ENCODE data around the gene TMEM63B. TPM values are rescaled to one million over a fixed set of nuclear protein-coding genes. Genes with fewer than 3 reads are reported as not detected.
"Not testable (repeated sequence)": the region's sequence is repeated elsewhere in the genome, so short reads cannot be mapped to it uniquely, and the experiment has no call there.

TMEM63B gene
- total RNA-seq, 1 donor from 2014 or later = 42.4 TPM

DNA sequence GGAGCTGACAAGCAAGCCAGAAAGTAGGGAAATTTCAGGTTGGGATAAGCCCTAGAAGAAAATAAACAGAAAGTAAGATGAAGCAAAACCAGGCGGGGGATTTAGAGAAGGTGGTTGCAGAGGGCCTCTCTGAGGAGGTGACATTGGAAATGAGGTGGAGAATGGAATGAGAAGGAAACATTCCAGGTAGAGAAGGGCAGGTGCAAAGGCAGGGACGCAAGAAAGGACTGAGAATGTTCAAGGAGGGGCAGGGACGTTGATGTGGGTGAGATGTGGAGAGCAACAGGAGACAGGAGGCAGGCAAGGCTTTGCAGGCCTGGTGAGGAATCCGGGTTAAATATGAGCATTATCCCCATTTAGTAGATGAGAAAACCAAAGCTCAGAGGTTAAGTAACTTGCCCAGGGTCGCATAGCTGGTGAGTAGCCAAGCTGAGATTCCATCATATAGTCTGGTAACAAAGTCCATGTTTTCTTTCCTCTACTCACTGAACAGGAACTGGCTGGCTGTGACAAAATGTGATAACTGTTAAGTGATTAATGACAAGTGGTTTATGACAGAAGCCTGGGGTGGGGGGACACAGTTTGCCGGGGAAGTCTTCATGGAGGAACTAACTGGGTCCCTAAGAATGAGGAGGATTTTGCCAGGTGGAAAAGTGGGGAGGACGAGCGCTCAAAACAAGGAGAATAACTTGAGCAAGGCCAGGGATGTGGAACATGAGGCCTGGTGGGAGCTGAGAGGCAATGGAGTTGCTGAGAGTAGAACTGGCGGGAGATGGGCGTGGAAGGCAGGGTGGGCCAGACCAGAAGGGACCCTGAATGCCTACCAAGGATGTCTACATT is 32.7 kb upstream of the TMEM63B start:
- ATAC-seq = no peak

GRCh38 chr6:44095243-44095623 is 32.1 kb upstream of the TMEM63B start:
- not testable (repeated sequence) for ATAC-seq

DNA sequence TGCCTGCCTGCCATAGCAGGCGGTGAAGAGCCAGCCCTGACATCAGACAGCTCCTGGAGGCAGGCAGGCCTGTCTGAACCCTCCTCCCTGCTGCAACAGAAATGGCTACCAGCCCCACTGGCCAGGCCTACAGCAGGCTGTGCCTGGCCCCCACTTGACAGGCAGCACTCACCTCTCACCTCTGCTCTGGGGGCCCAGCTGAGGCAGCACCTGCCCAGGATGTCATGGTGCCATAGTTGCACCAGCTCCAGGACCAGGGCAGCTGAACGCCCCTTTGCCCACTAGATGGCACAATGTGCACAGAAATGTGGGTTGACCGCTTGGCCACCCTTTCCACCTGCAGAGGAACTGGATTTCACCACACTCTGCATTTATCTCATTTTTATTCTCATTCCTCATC is 30.7 kb upstream of the TMEM63B start:
- ATAC-seq = peak; percentile 82

- no peak for ATAC-seq
These were observed 29.5 kb upstream of the TMEM63B start for GRCh38 chr6:44097782-44098317.

DNA sequence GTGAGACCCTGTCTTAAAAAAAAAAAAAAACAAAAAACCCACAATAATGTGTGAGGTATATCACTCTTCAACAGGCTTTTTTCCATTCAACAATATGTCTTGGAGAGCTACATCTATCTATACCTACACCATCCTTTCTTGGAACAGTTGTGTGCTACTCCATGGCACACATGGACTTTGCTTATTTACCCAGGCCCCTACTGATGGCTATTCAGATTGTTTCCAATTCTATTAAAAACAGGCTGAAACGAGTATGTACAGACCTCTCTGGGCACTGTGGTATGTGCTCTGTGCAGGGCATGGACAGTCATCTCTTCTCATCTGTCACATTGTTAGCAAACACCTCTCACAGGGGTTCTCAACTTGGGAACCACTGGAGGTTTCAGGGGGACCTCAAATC is 28.2 kb upstream of the TMEM63B start:
- ATAC-seq = no peak

GRCh38 chr6:44100088-44100550 is 27.2 kb upstream of the TMEM63B start:
- ATAC-seq = peak; percentile 65

- ATAC-seq = no peak
These were observed 25.5 kb upstream of the TMEM63B start for GRCh38 chr6:44101832-44102231.

DNA sequence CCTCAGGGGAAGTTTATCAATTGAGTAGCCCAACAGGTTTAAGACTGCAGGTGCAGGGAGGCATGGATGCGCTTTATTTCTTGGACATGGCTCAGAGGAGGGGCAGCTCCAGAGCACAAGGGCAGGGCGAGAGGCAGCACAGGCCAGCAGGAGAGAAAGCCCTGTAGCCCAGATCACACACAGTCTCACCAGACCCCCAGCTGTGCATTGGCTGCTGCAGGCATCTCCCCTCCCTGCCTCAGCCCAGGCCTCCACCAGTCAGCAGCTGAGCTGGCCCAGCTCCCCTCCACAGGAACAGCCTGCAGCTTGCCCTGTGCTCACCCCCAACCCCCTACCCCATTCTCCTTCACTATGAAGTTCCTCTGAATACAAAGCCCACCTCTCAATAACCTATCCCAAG is 24.8 kb upstream of the TMEM63B start:
- ATAC-seq = no peak

GRCh38 chr6:44104481-44105021 is 22.8 kb upstream of the TMEM63B start:
- peak; percentile 45 for ATAC-seq

DNA sequence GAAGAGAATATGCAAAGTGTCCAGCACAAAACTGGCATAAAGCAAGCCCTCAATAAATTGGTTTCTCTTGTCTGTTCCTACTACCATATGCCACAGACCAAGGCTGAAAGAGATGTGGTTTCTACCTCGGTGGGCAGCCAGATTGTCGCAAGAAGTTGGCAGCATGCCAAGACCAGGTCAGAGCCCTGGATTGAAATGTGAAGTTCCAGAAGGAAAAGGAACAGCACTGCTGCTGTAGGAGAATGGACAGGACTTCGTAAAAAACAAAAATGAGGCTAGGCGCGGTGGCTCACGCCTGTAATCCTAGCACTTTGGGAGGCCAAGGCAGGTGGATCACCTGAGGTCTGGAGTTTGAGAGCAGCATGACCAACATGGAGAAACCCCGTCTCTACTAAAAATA is 22.2 kb upstream of the TMEM63B start:
- ATAC-seq = no peak

- ATAC-seq = no peak
These were observed 21.2 kb upstream of the TMEM63B start for GRCh38 chr6:44105993-44106740.

GRCh38 chr6:44107017-44107416 is 20.3 kb upstream of the TMEM63B start:
- no peak for ATAC-seq

GRCh38 chr6:44108471-44108870 is 18.9 kb upstream of the TMEM63B start:
- ATAC-seq = no peak

- no peak for ATAC-seq
These were observed 18.1 kb upstream of the TMEM63B start for GRCh38 chr6:44109212-44109611.

- ATAC-seq = no peak
These were observed 17.2 kb upstream of the TMEM63B start for GRCh38 chr6:44110005-44110676.

DNA sequence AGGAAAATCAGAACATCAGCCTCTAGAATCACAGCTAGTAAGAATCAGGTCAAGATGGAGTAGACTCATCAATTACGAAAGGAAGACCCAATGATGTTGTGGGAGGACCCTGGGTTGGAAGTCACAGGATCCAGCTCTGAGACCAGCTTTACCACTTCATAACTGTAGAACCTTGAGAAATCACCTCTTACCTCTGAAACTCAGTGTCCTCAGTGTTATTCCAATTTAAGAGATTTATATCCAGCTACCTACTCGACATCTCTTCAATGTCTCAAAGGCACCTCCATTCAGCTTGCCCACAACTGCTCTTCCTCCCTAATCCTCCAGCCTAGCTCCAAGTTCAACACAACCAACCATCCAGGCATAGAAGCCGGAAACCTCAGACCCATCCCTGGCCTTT is 16.4 kb upstream of the TMEM63B start:
- no peak for ATAC-seq

GRCh38 chr6:44111434-44112417 is 15.6 kb upstream of the TMEM63B start:
- peak; percentile 20 for ATAC-seq

- no peak for ATAC-seq
These were observed 13.9 kb upstream of the TMEM63B start for GRCh38 chr6:44113414-44113813.

DNA sequence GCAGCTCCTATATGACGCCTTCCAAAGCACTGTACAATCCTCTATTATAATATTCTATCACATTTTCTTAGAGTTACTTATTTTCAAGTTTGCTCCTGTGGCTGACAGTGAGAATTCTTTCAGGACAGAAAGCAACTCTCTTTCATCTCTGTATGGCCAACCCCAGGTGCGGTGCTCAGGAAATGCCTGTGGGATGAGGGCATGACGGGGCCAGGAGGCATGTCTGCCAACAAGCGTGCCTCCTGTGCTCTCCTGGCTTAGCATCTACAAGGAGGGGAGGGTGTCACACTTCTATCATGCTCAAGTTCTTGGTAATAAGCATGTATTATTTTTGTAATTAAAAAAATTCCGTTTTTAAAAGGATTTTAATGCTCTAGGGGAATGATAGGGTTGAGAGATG is 11.5 kb upstream of the TMEM63B start:
- ATAC-seq = no peak

- ATAC-seq = no peak
These were observed 10.5 kb upstream of the TMEM63B start for GRCh38 chr6:44116641-44117382.

Data from esophagus mucosa (tissue), 1 donor.